ENCODE results near the gene BRD7. TPM values are rescaled to one million over a fixed set of nuclear protein-coding genes. Genes with fewer than 3 reads are reported as not detected.

BRD7 gene
- total RNA-seq, 1 donor from 2014 or later = 46.6 TPM

DNA sequence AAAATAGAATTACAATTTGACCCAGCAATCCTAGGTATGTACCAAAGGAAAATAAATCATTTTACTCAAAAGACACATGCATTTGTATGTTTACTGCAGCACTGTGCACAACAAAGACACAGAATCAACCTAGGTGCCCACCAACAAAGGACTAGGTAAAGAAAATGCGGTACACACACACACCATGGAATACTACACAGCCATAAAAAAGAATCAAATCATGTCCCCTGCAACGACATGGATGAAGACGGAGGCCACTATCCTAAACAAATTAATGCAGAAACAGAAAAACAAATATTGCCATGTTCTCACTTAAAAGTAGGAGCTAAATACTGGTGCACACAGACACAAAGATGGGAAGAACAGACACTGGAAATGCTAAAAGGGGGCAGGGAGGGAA lies 36.2 kb downstream of the BRD7 start:
- DNase-seq (ENCODE audit: missing footprints) (no peak), ATAC-seq (no peak)
- intact Hi-C loops (cut with DNase I) = no loop called here

DNA sequence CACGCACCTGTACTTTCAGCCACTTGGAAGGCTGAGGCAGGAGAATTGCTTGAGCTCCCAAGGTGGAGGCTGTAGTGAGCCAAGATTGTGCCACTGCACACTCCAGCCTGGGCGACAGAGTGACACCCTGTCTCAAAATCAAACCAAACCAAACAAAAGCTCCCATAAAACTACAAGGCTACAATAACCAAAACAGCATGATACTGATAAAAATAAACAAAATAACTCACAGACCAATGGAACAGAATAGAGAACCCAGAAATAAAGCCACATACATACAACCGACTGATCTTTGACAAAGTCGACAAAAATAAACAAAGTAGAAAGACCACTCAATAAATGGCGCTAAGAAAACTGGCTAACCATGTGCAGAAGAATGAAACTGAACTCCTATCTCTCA lies 37.2 kb downstream of the BRD7 start:
- DNase-seq (ENCODE audit: missing footprints) = no peak
- intact Hi-C loops (cut with DNase I) = no loop called here
- ATAC-seq = no peak

DNA sequence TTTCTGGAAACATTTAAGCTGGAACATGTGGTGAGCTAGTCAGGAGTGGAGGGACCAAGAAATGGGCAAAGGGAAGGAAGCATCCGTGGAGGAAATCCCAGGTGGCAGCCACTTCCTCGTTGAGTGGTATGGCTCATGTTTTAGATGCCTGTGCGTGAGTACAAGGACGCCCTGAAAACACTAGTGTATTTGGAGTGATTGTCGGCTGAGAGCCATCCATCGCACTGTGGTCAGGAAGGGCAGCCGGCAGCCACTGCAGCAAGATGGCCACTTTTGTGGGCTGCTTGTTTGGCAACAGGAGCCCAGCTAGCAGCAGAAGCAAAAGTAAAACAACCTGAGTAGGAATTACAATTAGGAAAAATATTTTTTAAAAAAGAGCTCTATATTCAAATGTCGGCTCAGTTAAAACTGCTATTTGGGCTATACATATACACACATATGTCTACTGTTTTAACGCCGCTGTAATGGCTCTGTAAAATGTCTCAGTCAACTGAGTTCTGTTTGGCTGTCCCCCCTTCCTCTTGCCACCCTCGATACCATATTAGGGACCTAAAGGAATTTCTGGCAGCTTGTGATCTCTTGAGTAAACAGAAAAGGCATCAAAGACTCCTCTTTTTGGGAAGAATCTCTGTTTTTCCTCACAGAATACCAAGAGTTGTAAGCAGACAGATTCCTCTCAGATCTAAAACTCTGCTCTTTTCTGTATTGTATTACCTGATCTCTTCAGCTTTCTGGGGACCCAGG lies 39.2 kb downstream of the BRD7 start:
- intact Hi-C loops (cut with DNase I) = no loop called here
- ATAC-seq (no peak), DNase-seq (ENCODE audit: missing footprints) (no peak)

DNA sequence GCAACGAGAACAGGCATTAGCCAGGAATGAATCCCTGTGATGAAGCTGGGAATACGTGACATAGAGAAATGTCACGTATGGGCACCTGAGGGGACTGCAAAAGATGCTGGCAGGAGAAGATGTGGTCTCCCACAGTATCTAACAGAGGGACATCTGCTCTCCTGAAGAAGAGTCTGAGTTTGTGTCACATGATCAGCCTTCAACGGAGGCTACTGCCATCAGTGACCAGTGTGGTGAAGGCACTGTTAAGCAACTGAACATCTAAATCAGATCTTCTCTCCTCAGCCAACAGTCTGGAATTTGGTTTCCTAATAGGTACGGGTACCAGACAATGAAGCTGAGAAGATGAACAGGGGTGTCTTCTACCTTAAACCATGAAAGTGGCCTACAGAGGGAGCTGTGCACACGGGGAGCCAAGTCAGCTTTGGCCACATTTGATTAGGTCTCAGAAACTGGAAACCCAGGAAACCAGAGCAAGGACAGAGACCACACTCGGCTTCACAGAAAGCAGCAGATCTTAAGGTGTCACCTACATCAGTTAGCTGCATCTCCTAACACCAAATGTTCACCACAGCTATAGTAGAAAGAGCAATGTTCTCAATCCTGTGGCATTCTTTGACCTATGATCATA lies 41.8 kb downstream of the BRD7 start:
- DNase-seq (ENCODE audit: missing footprints) (no peak), ATAC-seq (no peak)
- intact Hi-C loops (cut with DNase I) = no loop called here

DNA sequence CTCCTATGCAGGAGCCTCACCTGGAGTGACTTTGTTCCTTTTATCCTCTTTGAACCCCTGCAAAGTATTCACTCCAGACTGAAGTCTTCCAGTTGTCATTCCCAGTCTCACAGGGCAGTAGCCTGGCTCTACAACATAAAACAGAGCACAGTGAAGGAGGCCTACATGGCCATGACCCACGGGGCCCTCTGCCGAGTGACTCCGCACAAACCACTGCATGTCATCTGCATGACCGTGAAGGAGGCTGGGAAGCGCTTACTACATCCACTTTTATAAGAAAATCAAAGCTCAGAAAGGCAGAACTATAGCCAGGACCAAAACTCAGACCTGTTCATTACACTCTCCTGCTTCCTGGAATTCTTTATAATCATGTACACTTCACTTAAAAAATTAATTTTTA lies 42.5 kb downstream of the BRD7 start:
- ATAC-seq (no peak), DNase-seq (ENCODE audit: missing footprints) (no peak)
- intact Hi-C loops (cut with DNase I) = no loop called here

DNA sequence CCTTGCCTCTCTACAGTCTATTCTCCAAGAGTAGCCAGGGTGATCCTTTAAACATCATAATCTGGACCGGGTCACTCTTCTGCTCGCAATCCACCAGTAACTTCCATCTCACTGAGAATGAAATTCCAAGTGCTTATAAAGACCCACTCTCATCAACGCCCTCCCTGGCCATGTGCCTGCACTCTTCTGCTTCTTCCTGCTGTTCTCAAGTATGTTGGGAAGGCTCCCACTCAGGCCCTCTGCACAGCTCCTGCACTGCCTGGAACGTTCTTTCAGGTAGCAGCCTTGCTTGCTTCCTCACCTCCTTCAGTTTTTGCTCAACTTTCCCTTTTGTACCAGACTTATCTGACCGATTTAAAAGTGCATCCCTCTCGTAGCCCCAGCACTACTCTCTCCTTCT lies 44.4 kb downstream of the BRD7 start:
- intact Hi-C loops (cut with DNase I) = no loop called here
- ATAC-seq (no peak), DNase-seq (ENCODE audit: missing footprints) (no peak)

DNA sequence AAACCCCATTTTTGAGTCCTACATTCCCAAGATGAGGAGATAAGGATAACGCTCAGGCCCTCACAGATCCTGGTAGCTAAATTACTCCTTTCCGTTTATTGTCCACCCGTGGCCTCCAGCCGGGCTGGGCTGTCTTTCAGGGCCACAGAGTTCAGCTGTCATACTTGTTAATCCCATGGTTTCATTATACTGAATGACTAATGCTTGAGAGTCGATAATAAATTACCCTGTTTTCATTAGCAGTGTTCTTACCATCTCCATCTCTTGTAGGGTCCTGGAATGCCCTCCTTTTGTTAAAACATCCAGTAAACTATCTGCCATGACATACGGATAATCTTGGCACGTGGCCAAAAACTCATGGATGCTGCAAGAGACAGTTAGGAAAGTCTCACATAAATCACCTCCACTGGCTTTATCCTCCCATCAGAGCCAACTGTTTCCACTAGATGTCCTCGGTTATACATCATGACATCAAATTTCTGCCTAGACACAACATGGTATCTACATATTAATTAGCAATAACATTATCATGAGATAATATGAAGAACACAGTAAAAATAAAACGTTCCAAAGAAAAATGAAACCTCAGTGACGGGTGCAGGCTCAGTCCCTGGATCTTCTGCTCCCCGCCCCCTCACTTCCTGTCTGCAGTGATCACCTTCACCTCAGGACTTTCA lies 45.3 kb downstream of the BRD7 start:
- DNase-seq (ENCODE audit: missing footprints) (peak; percentile 30), ATAC-seq (no peak)
- intact Hi-C loops (cut with DNase I) = no loop called here

DNA sequence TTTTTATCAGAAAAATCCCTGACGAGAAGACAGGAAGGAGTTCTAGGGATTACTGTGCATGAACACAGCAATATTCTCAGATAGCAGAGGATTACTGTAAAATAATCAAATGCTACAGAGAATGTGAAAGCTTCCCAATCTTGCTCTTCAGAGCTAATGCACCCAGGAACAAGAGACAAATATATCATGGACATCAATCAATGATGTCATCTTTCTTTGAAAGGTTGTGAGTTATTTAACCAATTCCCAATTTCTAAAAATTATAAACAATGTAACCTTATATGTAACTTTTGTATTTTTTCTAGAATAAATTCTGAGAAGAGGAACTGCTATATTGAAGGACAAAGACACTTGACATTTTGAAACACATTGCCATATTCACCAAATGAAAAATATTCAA lies 46.5 kb downstream of the BRD7 start:
- DNase-seq (ENCODE audit: missing footprints) (no peak), ATAC-seq (no peak)
- intact Hi-C loops (cut with DNase I) = no loop called here

DNA sequence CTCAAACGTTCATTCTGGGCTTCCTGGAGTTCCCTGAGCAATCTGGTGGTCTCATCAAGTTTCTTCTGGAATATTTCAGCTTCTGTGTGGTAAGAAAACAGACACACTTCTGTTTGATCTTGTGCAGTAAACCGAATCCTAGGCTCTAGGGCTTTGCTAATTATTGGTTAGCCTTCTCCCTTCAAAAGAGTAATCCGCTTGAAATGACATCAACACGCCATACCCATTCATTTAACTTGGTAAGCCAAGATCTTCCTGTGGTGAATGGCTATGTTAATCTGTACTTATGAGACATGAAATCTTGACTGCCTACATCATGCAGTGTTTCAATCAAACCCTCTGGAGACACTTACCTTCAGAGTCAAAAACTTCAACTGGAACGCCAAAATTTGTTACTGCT lies 48.5 kb downstream of the BRD7 start:
- no peak for DNase-seq (ENCODE audit: missing footprints)
- intact Hi-C loops (cut with DNase I) = no loop called here
- no peak for ATAC-seq

DNA sequence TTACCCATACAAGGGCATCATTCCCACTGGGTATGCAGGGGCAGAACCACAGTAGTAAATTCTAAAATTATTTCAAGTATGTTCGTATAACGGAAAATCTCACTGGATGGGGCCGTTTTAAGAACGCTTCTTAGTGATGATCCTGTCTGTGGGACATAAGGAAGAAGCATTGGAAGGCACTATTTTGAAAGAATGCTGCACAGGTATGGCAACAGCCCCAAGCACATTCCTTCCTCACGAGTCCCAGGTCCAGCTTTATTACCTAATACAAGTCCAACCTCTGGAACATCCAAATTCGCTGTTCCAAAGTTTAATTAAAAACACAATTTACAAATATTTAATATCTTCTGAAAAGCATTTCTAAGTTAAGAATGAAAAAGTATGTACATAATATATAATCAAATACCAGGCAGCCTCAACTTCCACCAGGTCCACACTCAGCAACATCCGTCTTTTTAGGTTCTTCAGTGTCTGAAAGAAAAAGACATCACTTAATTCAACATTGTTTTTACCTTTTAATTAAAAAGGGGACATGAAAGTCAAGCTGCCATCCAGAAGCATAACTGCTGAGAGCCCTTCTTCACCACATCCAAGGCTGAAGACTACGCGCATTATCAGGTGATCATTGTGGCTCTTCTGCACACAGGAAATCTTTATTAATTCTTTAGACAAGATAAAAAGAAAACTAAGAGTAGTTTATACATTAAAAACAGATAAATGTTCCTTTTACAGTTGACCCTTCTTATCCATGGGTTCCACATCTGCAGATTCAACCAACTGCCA lies 49.8 kb downstream of the BRD7 start:
- ATAC-seq = no peak
- intact Hi-C loops (cut with DNase I) = no loop called here

DNA sequence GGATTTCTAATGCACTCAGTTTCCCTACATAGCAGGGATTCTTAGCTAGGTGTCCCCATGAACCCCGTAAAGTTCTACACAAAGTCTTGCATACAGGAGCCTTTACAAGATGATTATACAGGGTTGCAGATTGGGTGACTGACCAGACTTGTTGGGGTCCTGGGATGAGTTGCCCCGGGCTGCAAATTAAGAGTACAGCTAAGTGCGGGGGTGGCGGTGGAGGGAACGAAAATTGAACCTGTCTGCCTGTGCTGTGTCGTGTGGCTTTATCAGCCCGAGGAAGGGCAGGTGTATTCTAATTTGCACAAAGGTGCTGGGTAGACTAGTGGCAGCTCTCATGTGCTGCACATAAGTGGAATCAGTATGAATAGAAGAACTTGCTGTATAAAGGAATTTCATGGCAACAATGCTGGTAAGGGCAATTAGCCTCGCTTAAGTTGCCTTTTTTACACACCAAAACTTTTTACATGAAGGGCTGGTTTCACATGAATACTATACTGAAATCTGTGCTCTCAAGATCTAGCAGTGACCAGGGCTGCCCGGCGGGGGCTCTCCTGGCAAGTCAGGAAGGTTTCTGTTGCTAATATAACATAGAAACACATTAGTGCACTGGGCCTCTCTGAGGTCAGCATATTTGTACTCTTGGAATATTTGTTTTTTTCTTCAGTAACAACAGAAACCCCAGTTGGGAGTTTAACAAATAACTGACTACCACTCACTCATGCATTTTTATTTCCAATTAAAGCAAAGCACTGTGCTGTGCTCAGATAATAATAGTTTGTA lies 51.7 kb downstream of the BRD7 start:
- no peak for ATAC-seq
- intact Hi-C loops (cut with DNase I) = no loop called here

More for the DNA sequence above, 49.8 kb downstream of the BRD7 start:
- no peak for DNase-seq (ENCODE audit: missing footprints)

DNA sequence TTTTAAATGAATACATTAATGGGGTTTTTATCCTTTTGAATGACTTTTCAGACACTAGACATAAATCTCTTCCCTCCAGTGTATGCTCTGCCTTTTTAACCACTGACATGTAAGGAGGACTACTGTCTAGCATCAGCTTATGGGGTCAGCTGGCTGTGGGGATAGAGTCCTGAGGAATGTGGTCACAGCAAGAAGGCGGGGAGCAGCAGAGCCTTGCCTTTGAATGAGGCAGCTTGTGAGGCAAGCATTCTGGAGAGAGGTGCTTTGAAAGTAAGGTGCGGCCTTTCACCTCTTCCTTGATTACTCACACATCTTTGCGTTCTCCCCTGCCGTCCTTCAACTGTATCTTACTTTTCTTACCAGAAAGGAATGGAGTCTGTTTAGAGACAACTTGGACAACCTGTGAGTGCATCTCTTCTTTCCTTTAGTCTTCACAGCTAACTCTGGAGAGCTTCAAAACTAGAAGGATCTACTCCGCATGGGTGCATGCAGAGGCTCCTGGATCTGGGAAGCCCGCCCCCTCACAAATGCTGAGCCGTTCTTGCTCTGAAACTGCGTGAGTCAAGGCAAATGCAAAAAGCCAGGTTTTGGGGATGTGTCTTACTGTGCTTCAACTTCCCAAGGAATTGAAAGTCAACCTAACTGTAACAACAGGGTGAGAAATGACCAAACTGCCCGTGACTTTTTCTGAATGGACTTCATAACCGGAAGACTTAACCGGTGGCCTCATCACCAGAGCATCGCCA lies 52.5 kb downstream of the BRD7 start:
- DNase-seq (ENCODE audit: missing footprints) = no peak
- ATAC-seq = no peak
- intact Hi-C loops (cut with DNase I) = no loop called here

More for the DNA sequence above, 51.7 kb downstream of the BRD7 start:
- DNase-seq (ENCODE audit: missing footprints) = peak; percentile 31

DNA sequence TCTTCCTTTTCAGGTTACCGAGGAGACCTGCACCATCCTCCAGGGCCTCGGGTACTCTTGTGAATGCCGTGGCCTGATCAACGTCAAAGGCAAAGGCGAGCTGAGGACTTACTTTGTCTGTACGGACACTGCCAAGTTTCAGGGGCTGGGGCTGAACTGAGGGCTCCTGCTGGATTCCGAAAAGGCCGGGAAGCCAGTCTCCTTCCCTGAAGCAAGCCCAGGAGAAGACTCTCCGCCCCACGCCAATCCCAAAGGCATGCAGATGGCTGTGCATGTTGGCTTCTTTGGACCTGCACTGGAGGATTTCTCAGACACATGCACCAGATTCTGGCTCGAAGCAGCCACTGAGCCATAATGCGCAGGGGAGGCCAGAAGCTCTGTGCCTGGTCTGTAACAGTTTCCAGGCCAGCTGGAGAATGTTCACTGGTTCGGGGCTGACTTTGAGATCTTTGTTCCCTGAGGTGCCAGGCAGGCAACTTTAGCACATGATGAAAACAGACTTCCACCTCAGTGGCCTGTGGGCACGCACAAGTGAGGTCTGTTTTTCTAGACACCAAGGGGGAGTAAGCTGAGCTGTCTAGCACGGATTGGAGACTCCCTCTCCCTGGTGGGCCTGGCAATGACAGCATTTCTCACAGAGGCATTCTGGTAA lies 53.3 kb downstream of the BRD7 start:
- DNase-seq (ENCODE audit: missing footprints) (peak; percentile 47), ATAC-seq (no peak)
- intact Hi-C loops (cut with DNase I) = no loop called here

DNA sequence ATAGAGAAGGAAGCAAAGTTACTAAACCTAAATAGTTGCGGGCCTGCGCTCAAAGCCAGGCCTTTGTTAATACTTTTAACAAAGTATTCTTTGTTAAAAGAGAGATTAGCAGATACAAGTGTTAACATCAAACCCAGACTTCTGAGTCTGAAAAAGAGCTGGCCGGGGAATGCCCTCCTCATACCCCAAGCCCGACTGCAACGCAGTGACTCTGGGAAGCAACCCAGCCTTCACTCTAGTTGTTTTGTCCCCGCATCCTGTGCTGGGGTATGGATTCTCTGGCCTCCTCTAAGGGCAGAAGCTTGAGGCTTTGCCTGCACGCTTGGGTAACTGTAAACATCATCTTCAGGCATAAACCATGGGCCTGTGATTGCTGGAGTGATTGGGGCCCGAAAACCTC lies 54.1 kb downstream of the BRD7 start:
- DNase-seq (ENCODE audit: missing footprints) = no peak
- ATAC-seq = no peak
- intact Hi-C loops (cut with DNase I) = no loop called here

DNA sequence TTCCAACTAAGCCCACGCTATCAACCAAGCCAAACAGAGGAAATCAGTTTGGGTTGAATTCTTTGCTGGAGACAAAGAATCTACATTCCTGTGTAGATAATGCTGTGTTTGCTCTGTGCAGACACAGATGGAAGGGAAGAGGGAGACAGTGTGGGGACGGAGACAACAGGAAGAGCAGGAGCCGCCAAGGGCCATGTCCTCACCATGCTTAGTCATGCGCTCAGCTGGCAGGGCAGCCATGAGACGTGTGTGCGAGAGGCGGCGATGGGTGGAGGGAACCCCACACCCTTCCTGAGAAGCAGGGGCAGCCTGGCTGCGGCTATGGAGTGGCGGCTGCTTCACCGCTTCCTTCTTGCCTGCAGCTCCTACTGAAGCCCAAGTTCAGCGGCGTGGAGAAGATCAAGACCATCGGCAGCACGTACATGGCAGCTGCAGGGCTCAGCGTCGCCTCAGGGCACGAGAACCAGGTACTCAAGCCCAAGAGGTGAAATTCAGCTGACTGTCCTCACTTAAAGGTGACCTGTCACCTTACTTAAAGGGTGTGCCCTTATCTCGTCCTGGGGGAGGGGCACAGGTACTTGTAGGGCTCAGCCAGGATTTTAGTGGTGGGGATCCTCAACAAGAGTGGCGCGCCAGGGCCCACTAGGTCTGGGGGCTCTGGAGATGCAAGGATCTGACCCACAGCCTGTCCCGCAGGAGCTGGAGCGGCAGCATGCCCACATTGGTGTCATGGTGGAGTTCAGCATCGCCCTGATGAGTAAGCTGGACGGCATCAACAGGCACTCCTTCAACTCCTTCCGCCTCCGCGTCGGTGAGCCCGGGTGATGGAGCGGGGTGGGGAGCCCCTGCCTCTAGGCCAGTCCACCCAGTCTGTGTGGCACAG lies 55.0 kb downstream of the BRD7 start:
- ATAC-seq = peak; percentile 68
- intact Hi-C loops (cut with DNase I) = no loop called here
- DNase-seq (ENCODE audit: missing footprints) = peak; percentile 89

DNA sequence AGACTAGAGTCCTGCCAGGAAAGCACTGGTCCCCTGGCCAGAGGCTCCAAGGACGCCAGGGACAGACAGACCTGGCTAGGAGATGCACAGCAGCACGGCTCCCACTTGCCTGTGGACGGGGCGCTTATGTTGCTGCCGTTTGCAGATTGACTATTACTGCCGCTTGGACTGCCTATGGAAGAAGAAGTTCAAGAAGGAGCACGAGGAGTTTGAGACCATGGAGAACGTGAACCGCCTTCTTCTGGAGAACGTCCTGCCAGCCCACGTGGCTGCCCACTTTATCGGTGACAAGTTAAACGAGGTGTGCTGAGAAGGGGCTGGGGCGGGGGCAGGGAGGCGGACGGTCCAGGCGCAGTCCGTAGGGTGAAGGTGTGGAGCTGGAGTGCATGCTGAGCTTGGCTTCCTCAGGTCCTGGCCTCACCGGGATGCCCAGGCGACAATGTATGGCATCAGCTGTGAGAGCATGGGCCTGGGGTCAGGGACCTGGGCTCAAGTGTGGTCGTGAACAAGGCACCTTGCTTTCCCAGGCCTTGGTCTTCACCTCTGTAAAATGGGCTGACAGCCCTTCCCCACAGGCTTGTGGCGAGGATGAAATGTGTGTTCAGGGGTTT lies 56.8 kb downstream of the BRD7 start:
- DNase-seq (ENCODE audit: missing footprints) (peak; percentile 40), ATAC-seq (no peak)
- intact Hi-C loops (cut with DNase I) = no loop called here

Data from Right ventricle myocardium inferior (tissue), 1 donor.